GM19438 (cell line): ENCODE results near the gene HHATL.
"Not testable (repeated sequence)": the region's sequence is repeated elsewhere in the genome, so short reads cannot be mapped to it uniquely, and the experiment has no call there.

Experiments used
- ATAC-seq: cut with Tn5 transposase; IDR thresholded peaks from one replicate; pipeline ENCODE4 v1.9.1; 2021; ENCODE audit warnings: low read depth; ENCODE audit not compliant: unreplicated experiment

HHATL gene

GRCh38 chr3:42734263-42734860 is 31.8 kb upstream of the HHATL start:
- no peak for ATAC-seq

- ATAC-seq = no peak
Observed at GRCh38 chr3:42733501-42734262, 31.1 kb upstream of the HHATL start.

GRCh38 chr3:42732829-42733459 is 30.3 kb upstream of the HHATL start:
- ATAC-seq = no peak

- ATAC-seq = no peak
Observed at GRCh38 chr3:42732196-42732828, 29.7 kb upstream of the HHATL start.

GRCh38 chr3:42731476-42732195 is 29.0 kb upstream of the HHATL start:
- ATAC-seq = no peak

GRCh38 chr3:42730706-42731420 is 28.3 kb upstream of the HHATL start:
- no peak for ATAC-seq

- ATAC-seq = no peak
Observed at GRCh38 chr3:42730294-42730693, 27.7 kb upstream of the HHATL start.

GRCh38 chr3:42729404-42730145 is 27.0 kb upstream of the HHATL start:
- no peak for ATAC-seq

- ATAC-seq = no peak
Observed at GRCh38 chr3:42728668-42729364, 26.2 kb upstream of the HHATL start.

- no peak for ATAC-seq
Observed at GRCh38 chr3:42728056-42728455, 25.5 kb upstream of the HHATL start.

- no peak for ATAC-seq
Observed at GRCh38 chr3:42725454-42725853, 22.9 kb upstream of the HHATL start.

GRCh38 chr3:42723219-42723618 is 20.6 kb upstream of the HHATL start:
- ATAC-seq = no peak

GRCh38 chr3:42722442-42722841 is 19.8 kb upstream of the HHATL start:
- not testable (repeated sequence) for ATAC-seq

GRCh38 chr3:42721690-42722089 is 19.1 kb upstream of the HHATL start:
- ATAC-seq = no peak

GRCh38 chr3:42720126-42720525 is 17.5 kb upstream of the HHATL start:
- no peak for ATAC-seq

- ATAC-seq = no peak
Observed at GRCh38 chr3:42719002-42719401, 16.4 kb upstream of the HHATL start.

- ATAC-seq = no peak
Observed at GRCh38 chr3:42718338-42718737, 15.7 kb upstream of the HHATL start.

GRCh38 chr3:42717306-42717705 is 14.7 kb upstream of the HHATL start:
- ATAC-seq = no peak
